Erythroblast (primary cell): Measurements from ENCODE around the gene WWP2.
A peak's percentile ranks its signal among the peaks of the same experiment; 100 is the strongest.

Experiments used
- GATA1 ChIP-seq: IDR thresholded peaks from 2 replicates; pipeline ENCODE4 v1.6.1; 2011; ENCODE audit warnings: low read depth, mild to moderate bottlenecking, control low read depth, low read length, moderate library complexity
- POLR2A ChIP-seq: IDR thresholded peaks from 2 replicates; pipeline ENCODE4 v1.6.1; 2011; ENCODE audit warnings: mild to moderate bottlenecking, low read length

DNA sequence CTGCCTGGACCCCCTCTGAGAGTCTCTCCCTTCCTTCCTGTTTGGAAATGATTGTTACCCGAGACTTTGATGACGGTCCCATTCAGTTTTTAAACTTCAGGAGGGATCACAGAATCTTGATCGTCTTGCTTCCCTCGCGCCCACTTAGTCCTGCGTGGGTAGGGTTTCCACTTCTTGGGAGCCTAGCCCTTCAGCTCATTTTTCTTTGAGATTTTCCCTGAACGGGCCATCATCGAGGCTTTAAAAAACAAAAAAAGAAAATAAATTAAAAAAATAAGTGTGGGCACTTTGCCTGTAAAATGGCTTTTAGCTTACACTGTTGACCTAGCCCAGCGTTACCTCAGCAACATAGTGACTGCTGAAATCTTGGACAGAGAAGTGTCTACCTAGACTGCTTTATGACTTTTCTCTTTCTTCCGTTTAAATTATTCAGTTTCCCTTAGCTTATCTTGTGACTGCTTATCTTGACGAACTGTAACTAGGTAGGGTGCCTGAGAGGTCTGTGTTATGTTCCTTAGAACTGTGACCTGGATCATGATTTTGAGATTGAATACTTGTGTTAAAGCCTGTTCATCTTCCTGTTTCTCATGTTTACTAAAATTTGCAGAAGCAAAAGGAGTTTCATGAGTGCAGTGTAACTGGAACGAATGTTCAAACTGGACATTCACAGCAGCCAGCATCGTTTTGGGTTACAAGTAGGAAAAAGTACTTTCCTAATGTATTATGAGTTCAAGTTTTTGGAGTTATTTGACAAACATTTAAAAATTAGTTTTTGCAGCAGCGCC lies 874 bp downstream of the WWP2 start:
- peak; percentile 2 for TF ChIP-seq POLR2A
- TF ChIP-seq GATA1, result no peak
